GM21367 (cell line): Measurements from ENCODE around the gene KLK6.

Experiments used
- ATAC-seq: cut with Tn5 transposase; IDR thresholded peaks from one replicate; pipeline ENCODE4 v1.9.1; 2021; ENCODE audit not compliant: unreplicated experiment

Gene KLK6

DNA sequence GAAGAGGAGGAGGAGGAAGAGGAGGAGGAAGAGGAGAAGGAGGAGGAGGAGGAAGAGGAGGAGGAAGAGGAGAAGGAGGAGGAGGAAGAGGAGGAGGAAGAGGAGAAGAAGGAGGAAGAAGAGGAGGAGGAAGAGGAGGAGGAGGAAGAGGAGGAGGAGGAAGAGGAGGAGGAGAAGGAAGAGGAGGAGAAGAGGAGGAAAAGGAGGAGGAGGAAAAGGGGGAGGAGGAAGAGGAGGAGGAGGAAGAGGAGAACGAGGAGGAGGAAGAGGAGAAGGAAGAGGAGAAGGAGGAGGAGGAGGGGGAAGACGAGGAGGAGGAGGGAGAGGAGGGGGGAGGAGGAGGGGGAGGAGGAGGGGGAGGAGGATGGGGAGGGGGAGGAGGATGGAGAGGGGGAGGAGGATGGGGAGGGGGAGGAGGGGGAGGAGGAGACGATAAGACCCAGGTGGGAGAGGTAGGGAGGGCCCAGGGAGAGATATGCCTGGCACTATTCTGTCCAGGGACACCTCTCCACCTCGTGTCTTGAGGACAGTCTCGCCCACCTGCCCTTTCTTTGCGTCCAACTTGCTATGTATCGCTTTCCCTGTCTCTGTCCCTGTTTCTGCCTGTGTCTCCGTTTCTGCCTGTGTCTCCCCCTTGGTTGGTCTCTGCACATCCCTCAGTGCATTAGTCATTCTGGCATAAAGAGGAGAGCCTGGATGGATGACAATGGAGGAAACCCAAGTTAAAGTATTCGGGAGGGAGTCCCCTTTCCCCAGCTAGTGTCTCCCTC is 9.5 kb downstream of the KLK6 start:
- no peak for ATAC-seq

DNA sequence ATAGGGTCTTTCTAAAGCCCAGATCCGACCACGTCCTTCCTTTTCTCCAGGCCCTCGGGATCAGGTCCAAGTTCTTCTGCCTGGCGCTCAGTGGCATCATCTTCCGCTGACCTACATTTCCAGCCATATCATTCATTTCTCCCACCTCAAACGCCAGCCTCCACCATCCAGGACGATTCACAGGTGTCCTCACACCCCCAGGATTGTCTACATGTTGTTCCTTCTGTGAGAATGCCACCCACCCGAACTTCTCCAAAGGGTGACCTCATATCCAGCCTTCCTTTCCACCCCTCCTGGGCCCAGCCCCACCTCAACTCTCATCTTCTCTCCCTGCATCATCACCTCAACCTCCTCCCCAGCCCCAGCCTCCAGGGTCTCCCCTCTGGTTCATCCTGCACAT is 11.8 kb downstream of the KLK6 start:
- ATAC-seq: no peak

DNA sequence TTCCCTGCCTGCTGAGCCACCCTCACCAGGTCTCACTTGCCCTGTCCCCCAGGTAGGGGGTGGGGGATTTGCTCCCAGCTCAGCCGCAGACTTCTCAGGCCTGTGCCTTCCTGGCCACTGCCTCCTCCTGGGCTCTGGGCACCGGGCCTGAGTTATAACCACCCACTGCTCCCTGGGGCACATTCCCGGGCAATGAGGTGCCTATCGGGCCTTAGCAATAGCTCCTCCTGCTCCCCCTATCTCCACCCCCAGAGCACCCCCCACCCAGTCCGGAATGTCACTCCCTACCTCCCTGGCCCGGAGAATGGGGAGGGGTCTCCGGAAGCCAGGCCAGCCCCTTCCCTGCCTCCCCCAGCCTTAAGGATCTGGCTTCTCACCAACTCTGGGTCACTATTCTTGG is 16.5 kb downstream of the KLK6 start, which contains the start of gene KLK5:
KLK5 (minus strand) TSS at position 129 of the 400 bp plus-strand sequence. CDS start 381 bp downstream, outside the sequence.
- ATAC-seq: no peak

DNA sequence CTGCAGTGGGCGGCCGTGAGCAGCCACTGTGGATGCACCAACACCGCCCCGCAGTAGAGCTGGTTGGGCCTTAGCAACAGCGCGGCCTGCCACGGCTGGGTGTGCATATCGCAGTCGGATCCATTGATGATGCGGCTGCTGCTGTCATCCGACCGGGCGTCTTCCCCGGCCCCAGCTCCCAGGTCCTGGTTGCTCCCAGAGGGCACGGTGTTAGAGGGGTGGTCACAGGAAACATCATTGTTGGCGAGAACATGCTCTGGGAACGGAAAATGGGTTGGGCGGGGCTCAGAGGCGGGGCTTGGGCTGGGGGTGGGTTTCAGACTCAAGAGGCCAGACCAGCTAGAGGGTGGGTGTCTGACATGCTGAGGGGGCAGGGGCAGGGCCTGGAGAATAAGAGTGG is 19.5 kb downstream of the KLK6 start:
- ATAC-seq: no peak

- no peak for ATAC-seq
These were observed 22.3 kb downstream of the KLK6 start for GRCh38 chr19:50947123-50947522.

DNA sequence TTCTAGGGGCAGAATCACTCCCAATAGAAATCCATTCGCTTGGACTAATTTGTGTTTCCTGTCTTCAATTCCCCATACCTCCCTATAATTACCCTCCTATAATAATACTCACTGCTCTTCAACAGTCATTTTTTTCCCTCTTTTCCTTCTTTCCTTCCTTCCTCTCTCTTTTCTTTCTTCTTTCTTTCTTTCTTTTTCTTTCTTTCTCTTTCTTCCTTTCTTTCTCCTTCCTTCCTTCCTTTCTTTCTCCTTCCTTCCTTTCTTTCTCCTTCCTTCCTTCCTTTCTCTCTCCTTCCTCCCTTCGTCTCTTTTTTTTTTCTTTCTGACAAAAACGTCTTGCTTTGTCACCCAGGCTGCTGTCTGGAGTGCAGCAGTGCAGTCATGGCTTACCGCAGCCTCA is 24.6 kb downstream of the KLK6 start:
- no peak for ATAC-seq

GRCh38 chr19:50943074-50943828 is 26.1 kb downstream of the KLK6 start:
- no peak for ATAC-seq

DNA sequence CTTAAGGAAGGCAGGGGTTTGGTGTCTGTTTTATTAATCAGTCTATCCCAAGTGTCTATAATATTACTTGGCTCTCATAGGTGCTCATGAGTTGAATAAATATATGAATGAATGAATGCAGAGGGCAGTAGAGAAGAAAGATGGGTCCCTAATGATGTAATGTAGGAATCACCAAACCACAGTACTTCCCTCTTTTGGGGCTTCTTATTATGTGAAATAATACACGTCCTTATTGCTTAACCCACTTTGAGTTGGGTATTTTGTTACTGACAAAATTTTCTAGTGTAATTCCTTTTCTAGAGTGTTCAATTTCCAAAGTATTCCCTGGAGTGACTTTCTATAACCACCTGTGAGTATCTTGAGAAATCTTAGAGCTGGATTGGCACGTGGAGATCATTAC is 29.8 kb downstream of the KLK6 start:
- ATAC-seq: no peak

DNA sequence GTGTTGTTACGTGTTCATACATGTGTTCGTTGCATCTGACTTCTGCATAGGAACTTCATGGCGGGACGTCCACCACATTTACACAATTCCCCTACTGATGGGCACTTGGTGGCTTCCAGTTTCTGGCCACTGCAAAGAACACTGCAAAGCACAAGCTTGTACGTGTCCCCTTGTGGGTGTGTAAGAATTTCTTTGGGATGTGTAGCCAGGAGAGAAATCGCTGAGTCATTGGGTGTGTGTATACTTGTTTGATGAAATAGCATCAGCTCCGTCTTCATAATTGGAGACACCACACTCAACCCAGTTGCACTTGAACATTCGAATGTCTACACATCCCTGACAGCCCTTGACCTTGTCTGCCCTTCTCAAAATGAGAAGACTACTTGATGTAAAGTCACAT is 35.8 kb downstream of the KLK6 start:
- no peak for ATAC-seq

GRCh38 chr19:50932690-50933083 is 36.7 kb downstream of the KLK6 start:
- ATAC-seq: no peak

- no peak for ATAC-seq
These were observed 37.2 kb downstream of the KLK6 start for GRCh38 chr19:50932018-50932689.

GRCh38 chr19:50931023-50931422 is 38.4 kb downstream of the KLK6 start:
- ATAC-seq: no peak

- ATAC-seq: no peak
These were observed 40.6 kb downstream of the KLK6 start for GRCh38 chr19:50928831-50929230.

DNA sequence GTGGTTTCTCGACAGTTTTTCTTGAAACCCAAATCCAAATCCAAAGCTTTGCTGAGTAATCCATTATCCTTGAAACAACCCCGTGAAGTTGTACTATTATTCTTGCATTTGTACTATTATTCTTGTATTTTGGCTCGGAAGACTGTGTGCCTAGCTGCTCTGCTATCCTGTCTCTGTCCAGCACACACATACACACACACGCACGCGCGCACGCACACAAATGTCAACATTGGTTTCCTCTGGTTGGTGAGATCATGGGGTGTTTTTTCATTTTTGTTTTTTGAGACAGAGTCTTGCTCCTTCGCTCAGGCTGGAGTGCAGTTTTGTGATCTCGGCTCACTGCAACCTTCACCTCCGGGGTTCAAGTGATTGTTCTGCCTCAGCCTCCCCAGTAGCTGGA is 43.2 kb downstream of the KLK6 start:
- ATAC-seq: no peak

- ATAC-seq: no peak
These were observed 43.7 kb downstream of the KLK6 start for GRCh38 chr19:50925734-50926133.

- no peak for ATAC-seq
These were observed 44.8 kb downstream of the KLK6 start for GRCh38 chr19:50924586-50924985.

- ATAC-seq: no peak
These were observed 47.0 kb downstream of the KLK6 start for GRCh38 chr19:50922317-50922853.

- no peak for ATAC-seq
These were observed 47.7 kb downstream of the KLK6 start for GRCh38 chr19:50921426-50922316.

DNA sequence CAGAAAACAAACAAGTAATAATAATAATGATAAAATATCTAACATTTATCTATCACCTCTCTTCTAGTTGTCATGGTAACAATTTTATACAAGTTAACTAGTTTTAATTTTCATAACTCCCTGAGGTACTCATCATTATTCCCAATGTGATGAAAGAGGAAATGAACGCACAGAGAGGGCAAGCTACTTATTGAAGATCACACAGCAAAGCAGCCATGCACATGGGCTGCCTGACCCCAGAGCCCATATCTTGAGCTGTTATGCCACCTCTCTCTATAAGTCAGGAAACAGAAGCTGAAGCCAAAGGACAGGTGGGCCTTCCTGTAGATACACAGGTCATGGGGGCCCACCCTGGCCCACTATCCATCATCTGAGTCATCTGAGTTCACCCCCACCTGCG is 53.3 kb downstream of the KLK6 start:
- ATAC-seq: no peak
